Esophagus squamous epithelium (tissue), 4 donors: Measurements from ENCODE around the gene FAF2.

ENCODE experiments used
- POLR2A ChIP-seq, 4 donors: fragments of 450-650 bp; IDR thresholded peaks; one replicate each; pipeline ENCODE4 v1.6.1; 2017; ENCODE audit warnings: antibody characterized with exemption in 4 of 4, mild to moderate bottlenecking in 4 of 4, moderate library complexity in 3 of 4
- TF ChIP-seq, protein P1 (sequence below), 6 experiments: fragments of 450-650 bp in 4 of 6; fragments of 200-600 bp in 2 of 6; sonication (generic) in 2 of 6; IDR thresholded peaks; one replicate each; pipeline ENCODE4 v1.5.1; 2016 to 2019; ENCODE audit warnings: antibody characterized with exemption in 6 of 6, mild to moderate bottlenecking in 4 of 6, moderate library complexity in 4 of 6

DNA sequence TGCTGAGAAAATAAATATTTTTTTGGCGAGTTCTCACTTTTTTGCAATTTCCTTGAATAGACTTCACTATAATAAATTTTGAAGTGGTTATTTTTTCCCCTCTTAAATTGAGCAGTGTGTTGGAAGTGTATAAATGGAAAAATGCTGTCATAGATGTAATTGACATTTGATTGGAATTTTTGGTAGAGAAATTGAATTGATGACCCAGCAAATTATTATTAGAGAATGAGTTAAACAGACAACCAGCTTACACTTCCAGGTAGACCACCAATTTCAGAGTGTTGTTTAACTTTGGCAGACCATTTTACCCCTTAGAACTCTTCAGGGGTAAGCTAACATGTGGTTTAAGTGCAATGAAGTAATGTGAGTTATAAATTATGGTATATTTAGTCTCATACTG is 1.9 kb downstream of the FAF2 start:
- TF ChIP-seq POLR2A (IDR thresholded peaks at IDR 0.05): no peak
- TF ChIP-seq, protein P1, sequence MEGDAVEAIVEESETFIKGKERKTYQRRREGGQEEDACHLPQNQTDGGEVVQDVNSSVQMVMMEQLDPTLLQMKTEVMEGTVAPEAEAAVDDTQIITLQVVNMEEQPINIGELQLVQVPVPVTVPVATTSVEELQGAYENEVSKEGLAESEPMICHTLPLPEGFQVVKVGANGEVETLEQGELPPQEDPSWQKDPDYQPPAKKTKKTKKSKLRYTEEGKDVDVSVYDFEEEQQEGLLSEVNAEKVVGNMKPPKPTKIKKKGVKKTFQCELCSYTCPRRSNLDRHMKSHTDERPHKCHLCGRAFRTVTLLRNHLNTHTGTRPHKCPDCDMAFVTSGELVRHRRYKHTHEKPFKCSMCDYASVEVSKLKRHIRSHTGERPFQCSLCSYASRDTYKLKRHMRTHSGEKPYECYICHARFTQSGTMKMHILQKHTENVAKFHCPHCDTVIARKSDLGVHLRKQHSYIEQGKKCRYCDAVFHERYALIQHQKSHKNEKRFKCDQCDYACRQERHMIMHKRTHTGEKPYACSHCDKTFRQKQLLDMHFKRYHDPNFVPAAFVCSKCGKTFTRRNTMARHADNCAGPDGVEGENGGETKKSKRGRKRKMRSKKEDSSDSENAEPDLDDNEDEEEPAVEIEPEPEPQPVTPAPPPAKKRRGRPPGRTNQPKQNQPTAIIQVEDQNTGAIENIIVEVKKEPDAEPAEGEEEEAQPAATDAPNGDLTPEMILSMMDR (IDR thresholded peaks at IDR 0.05): no peak
